ENCODE results near the gene UBE2E2. TPM values are rescaled to one million over a fixed set of nuclear protein-coding genes. Genes with fewer than 3 reads are reported as not detected.
A peak's percentile ranks its signal among the peaks of the same experiment; 100 is the strongest.

UBE2E2 gene
- total RNA-seq, 1 donor from 2014 or later: 85.2 TPM

- Mint-ChIP-seq H3K9me3 (ENCODE audit: low read depth) (no peaks in the 10 kb centered on the region), H3K4me3 (ENCODE audit: unreplicated experiment) (no peak overlapping the region), H3K27me3 (ENCODE audit: low read depth) (no peaks in the 10 kb centered on the region), H3K36me3 (ENCODE audit: low read depth) (no peaks in the 10 kb centered on the region), H3K27ac (ENCODE audit: unreplicated experiment) (no peak overlapping the region), H3K4me1 (ENCODE audit: low read depth) (peaks cover 6% of the 10 kb centered on the region)
- DNase-seq (ENCODE audit: low spot score): no peak
- TF ChIP-seq, protein P1, sequence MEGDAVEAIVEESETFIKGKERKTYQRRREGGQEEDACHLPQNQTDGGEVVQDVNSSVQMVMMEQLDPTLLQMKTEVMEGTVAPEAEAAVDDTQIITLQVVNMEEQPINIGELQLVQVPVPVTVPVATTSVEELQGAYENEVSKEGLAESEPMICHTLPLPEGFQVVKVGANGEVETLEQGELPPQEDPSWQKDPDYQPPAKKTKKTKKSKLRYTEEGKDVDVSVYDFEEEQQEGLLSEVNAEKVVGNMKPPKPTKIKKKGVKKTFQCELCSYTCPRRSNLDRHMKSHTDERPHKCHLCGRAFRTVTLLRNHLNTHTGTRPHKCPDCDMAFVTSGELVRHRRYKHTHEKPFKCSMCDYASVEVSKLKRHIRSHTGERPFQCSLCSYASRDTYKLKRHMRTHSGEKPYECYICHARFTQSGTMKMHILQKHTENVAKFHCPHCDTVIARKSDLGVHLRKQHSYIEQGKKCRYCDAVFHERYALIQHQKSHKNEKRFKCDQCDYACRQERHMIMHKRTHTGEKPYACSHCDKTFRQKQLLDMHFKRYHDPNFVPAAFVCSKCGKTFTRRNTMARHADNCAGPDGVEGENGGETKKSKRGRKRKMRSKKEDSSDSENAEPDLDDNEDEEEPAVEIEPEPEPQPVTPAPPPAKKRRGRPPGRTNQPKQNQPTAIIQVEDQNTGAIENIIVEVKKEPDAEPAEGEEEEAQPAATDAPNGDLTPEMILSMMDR (IDR thresholded peaks at IDR 0.05): no peak
Measured at GRCh38 chr3:23540600-23540999, 337.5 kb downstream of the UBE2E2 start.

- Mint-ChIP-seq H3K4me1 (ENCODE audit: low read depth) (peaks cover 7% of the 10 kb centered on the region), H3K4me3 (ENCODE audit: unreplicated experiment) (no peak overlapping the region), H3K9me3 (ENCODE audit: low read depth) (no peaks in the 10 kb centered on the region), H3K36me3 (ENCODE audit: low read depth) (no peaks in the 10 kb centered on the region), H3K27ac (ENCODE audit: unreplicated experiment) (no peak overlapping the region), H3K27me3 (ENCODE audit: low read depth) (no peaks in the 10 kb centered on the region)
- DNase-seq (ENCODE audit: low spot score): no peak
- TF ChIP-seq, protein P1 (IDR thresholded peaks at IDR 0.05): no peak
Measured at GRCh38 chr3:23542079-23542478, 339.0 kb downstream of the UBE2E2 start.

DNA sequence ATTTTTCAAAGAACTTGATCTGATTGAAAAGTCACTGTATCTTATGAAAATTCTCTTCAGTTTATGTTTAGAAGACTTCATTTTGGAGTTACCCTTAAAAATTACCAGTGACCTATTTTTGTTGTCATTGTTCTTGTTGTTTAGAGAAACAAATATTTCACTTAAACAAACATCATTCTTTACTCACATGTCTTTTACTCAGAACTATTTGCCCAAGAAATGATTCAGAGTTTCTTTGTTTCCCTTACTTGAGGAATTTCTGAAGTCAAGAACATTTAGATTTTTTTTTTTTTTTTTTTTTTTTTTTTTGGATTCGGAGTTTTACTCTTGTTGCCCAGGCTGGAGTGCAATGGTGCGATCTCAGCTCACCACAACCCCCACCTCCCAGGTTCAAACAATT, 343.1 kb downstream of the UBE2E2 start:
- no peak for DNase-seq (ENCODE audit: low spot score)
- Mint-ChIP-seq H3K36me3 (ENCODE audit: low read depth) (no peaks in the 10 kb centered on the region), H3K4me3 (ENCODE audit: unreplicated experiment) (no peak overlapping the region), H3K9me3 (ENCODE audit: low read depth) (no peaks in the 10 kb centered on the region), H3K27me3 (ENCODE audit: low read depth) (no peaks in the 10 kb centered on the region), H3K27ac (ENCODE audit: unreplicated experiment) (no peak overlapping the region), H3K4me1 (ENCODE audit: low read depth) (peaks cover 37% of the 10 kb centered on the region)
- TF ChIP-seq, protein P1 (IDR thresholded peaks at IDR 0.05): no peak

DNA sequence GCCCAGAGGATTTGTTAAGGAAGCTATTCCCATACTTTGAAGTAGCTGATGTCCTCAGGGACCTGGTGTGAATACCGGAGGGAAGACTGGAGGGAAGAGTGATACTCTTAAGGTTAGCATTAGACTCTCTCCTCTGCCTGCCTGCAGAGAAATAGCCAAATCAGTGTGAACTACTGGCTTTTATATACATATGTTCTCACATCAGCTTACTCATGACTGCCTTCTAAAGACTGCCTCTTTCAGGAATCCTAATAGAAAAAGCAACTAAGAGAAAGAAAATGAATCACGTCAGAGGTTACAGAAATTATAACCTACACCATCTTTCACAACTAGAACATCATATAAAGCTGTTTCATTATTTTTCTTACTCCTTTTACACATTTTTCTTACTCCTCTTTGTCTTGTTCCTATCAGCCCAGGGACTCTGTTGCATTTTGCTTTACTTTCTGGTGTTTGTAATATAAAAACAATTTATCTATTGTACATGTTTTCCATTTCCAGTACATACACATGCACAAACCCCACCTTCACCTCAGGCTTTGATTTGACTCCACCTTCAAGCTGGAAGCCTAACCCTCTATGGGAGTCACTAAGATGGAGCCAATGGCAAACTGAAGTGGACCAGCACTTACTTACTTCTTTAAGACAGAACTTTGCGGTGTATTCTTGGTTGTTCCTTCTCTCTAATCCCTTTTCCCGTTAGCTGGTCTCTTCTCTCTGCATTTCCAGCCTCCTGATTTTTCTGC, 345.0 kb downstream of the UBE2E2 start:
- Mint-ChIP-seq H3K4me3 (ENCODE audit: unreplicated experiment) (no peak overlapping the region), H3K27ac (ENCODE audit: unreplicated experiment) (peak overlapping the region; percentile 6), H3K36me3 (ENCODE audit: low read depth) (no peaks in the 10 kb centered on the region), H3K9me3 (ENCODE audit: low read depth) (no peaks in the 10 kb centered on the region), H3K4me1 (ENCODE audit: low read depth) (peaks cover 40% of the 10 kb centered on the region), H3K27me3 (ENCODE audit: low read depth) (no peaks in the 10 kb centered on the region)
- TF ChIP-seq, protein P1 (IDR thresholded peaks at IDR 0.05): no peak
- DNase-seq (ENCODE audit: low spot score): no peak

DNA sequence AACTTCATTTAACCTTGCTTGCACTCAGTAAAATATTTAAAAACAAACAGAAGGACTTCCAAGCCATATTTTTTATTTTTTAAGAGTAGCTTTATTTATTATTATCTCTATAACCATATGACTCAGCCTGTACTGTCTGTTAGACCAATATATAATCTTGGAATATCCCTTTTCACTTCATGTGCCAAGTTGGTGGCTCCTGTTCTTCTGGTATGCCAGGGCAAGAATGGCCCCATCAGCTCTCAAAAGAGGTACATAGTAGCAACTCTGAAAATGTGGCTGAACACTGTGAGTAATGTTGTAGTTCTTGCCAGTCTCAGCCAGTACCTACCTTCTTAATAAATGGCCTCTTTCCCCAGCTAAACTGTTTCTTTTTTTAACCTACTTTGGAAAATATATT, 345.6 kb downstream of the UBE2E2 start:
- H3K36me3 Mint-ChIP-seq (ENCODE audit: low read depth): no peaks in the 10 kb centered on the region
- no peak for DNase-seq (ENCODE audit: low spot score)
- peak overlapping the region; percentile 6 for H3K27ac Mint-ChIP-seq (ENCODE audit: unreplicated experiment)
- H3K4me1 Mint-ChIP-seq (ENCODE audit: low read depth): peaks cover 43% of the 10 kb centered on the region
- H3K9me3 Mint-ChIP-seq (ENCODE audit: low read depth): no peaks in the 10 kb centered on the region
- H3K4me3 Mint-ChIP-seq (ENCODE audit: unreplicated experiment): no peak overlapping the region
- H3K27me3 Mint-ChIP-seq (ENCODE audit: low read depth): no peaks in the 10 kb centered on the region
- TF ChIP-seq, protein P1 (IDR thresholded peaks at IDR 0.05): no peak

Measured in chondrocyte (in vitro differentiated cells).